Stimulated activated naive CD8-positive, alpha-beta T cell treated with anti-CD3 and anti-CD28 coated beads, Interleukin-15, Interleukin-2, amounts not matched to agents 100 ng/mL and 50 ng/mL, for 24 hours (primary cell): ENCODE results near the gene CLDN15.
A peak's percentile ranks its signal among the peaks of the same experiment; 100 is the strongest.
"Not testable (repeated sequence)": the region's sequence is repeated elsewhere in the genome, so short reads cannot be mapped to it uniquely, and the experiment has no call there.

Source experiments
- H3K27ac Mint-ChIP-seq: one replicate; pipeline ENCODE4 v1.8.0; 2021; ENCODE audit warnings: mild to moderate bottlenecking, mixed read lengths
- H3K27me3 Mint-ChIP-seq: one replicate; pipeline ENCODE4 v1.8.0; 2021; ENCODE audit warnings: mixed read lengths
- H3K36me3 Mint-ChIP-seq: one replicate; pipeline ENCODE4 v1.8.0; 2021; ENCODE audit warnings: low read depth, mixed read lengths
- H3K4me1 Mint-ChIP-seq: one replicate; pipeline ENCODE4 v1.8.0; 2021; ENCODE audit warnings: low read depth, mixed read lengths
- H3K4me3 Mint-ChIP-seq: one replicate; pipeline ENCODE4 v1.8.0; 2021; ENCODE audit warnings: mild to moderate bottlenecking, mixed read lengths
- H3K9me3 Mint-ChIP-seq: one replicate; pipeline ENCODE4 v1.8.0; 2021; ENCODE audit warnings: mixed read lengths

CLDN15 gene

GRCh38 chr7:101253199-101253598 is 15.6 kb upstream of the CLDN15 start:
- H3K9me3 Mint-ChIP-seq, H3K27me3 Mint-ChIP-seq, H3K27ac Mint-ChIP-seq: not testable (repeated sequence)
- peaks cover 23% of the 10 kb centered on the region for H3K36me3 Mint-ChIP-seq
- H3K4me3 Mint-ChIP-seq: peak overlapping the region; percentile 100
- peaks cover 31% of the 10 kb centered on the region for H3K4me1 Mint-ChIP-seq

- H3K4me1 Mint-ChIP-seq: peaks cover 38% of the 10 kb centered on the region
- peak overlapping the region; percentile 99 for H3K27ac Mint-ChIP-seq
- peak overlapping the region; percentile 100 for H3K4me3 Mint-ChIP-seq
- peaks cover 26% of the 10 kb centered on the region for H3K36me3 Mint-ChIP-seq
- H3K9me3 Mint-ChIP-seq: no peaks in the 10 kb centered on the region
- no peaks in the 10 kb centered on the region for H3K27me3 Mint-ChIP-seq
These were observed 14.5 kb upstream of the CLDN15 start for GRCh38 chr7:101251871-101252659.

GRCh38 chr7:101250324-101250723 is 12.7 kb upstream of the CLDN15 start:
- Mint-ChIP-seq H3K9me3 (no peaks in the 10 kb centered on the region), H3K27ac (peak overlapping the region; percentile 53), H3K27me3 (no peaks in the 10 kb centered on the region), H3K4me3 (peak overlapping the region; percentile 100), H3K4me1 (peaks cover 49% of the 10 kb centered on the region), H3K36me3 (peaks cover 33% of the 10 kb centered on the region)

DNA sequence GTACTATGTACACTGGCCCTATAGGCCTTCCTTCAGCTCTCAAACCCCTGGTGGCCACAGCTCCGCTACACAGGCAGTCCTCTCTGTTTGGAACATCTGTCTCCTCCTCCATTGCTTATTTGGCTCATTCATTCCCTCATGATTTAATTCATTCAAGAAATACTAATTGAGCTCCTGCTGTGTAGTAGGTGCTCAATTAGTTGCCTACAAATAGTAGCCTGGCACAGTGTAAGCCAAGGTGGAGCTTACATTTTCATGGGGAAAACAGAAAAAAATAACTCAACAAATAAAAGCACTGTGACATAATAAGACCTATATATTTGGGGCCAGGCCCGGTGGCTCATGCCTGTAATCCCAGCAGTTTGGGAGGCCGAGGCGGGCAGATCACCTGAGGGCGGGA is 10.7 kb upstream of the CLDN15 start:
- H3K27ac Mint-ChIP-seq: no peak overlapping the region
- no peaks in the 10 kb centered on the region for H3K27me3 Mint-ChIP-seq
- H3K4me3 Mint-ChIP-seq: no peak overlapping the region
- no peaks in the 10 kb centered on the region for H3K9me3 Mint-ChIP-seq
- peaks cover 45% of the 10 kb centered on the region for H3K36me3 Mint-ChIP-seq
- peaks cover 65% of the 10 kb centered on the region for H3K4me1 Mint-ChIP-seq

- no peaks in the 10 kb centered on the region for H3K9me3 Mint-ChIP-seq
- H3K36me3 Mint-ChIP-seq: peaks cover 36% of the 10 kb centered on the region
- peak overlapping the region; percentile 98 for H3K27ac Mint-ChIP-seq
- no peaks in the 10 kb centered on the region for H3K27me3 Mint-ChIP-seq
- peak overlapping the region; percentile 99 for H3K4me3 Mint-ChIP-seq
- H3K4me1 Mint-ChIP-seq: peaks cover 47% of the 10 kb centered on the region
These were observed 7.6 kb upstream of the CLDN15 start for GRCh38 chr7:101245147-101245668.

DNA sequence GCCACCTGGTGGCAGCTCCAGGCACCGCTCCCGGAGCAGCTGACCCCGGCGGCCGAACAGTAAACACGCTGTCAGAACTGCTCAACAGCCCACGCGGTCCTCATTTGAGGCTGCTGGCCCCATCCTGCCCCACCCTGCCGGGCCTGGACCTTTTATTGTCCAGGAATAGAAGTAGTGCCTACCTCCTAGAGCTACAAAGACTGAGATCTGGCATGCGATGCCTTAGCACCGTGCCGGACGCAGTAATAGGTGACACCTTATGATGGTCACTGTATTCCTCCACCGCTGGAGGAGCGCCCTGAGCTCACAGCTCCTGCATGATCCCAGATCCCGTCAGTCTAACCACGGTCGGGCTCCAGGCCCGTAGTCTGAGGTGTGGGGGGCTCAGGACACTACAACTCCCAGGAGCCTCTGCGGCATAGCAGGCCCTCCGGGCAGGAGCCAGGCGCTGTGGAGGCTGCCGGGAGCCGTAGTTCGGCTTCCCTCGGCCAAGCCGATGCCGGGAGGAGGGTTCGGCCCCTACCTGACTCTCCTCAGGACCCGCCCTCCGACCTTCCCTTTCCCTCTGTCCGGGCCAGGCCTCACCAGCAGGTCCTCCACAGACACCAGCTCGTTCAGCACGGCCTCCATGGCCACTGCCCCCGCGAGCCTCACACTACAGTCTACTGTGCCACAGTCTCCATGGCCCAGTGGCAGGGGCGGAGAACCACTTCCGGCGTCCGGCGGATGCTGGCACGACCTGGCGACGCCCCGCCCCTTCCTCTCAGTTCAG is 7.0 kb upstream of the CLDN15 start, which contains the start of gene FIS1:
FIS1 (minus strand) TSS at position 707 of the 772 bp plus-strand sequence; CDS start at position 630, 77 bp downstream.
- Mint-ChIP-seq H3K36me3 (peaks cover 32% of the 10 kb centered on the region), H3K27me3 (no peaks in the 10 kb centered on the region), H3K9me3 (no peaks in the 10 kb centered on the region), H3K4me3 (peak within 1 kb of the TSS; percentile 99), H3K4me1 (peaks cover 43% of the 10 kb centered on the region), H3K27ac (peak within 1 kb of the TSS; percentile 98)

GRCh38 chr7:101243646-101244374 is 6.2 kb upstream of the CLDN15 start:
- no peaks in the 10 kb centered on the region for H3K9me3 Mint-ChIP-seq
- peak overlapping the region; percentile 99 for H3K4me3 Mint-ChIP-seq
- peak overlapping the region; percentile 98 for H3K27ac Mint-ChIP-seq
- H3K36me3 Mint-ChIP-seq: peaks cover 29% of the 10 kb centered on the region
- H3K4me1 Mint-ChIP-seq: peaks cover 40% of the 10 kb centered on the region
- no peaks in the 10 kb centered on the region for H3K27me3 Mint-ChIP-seq

DNA sequence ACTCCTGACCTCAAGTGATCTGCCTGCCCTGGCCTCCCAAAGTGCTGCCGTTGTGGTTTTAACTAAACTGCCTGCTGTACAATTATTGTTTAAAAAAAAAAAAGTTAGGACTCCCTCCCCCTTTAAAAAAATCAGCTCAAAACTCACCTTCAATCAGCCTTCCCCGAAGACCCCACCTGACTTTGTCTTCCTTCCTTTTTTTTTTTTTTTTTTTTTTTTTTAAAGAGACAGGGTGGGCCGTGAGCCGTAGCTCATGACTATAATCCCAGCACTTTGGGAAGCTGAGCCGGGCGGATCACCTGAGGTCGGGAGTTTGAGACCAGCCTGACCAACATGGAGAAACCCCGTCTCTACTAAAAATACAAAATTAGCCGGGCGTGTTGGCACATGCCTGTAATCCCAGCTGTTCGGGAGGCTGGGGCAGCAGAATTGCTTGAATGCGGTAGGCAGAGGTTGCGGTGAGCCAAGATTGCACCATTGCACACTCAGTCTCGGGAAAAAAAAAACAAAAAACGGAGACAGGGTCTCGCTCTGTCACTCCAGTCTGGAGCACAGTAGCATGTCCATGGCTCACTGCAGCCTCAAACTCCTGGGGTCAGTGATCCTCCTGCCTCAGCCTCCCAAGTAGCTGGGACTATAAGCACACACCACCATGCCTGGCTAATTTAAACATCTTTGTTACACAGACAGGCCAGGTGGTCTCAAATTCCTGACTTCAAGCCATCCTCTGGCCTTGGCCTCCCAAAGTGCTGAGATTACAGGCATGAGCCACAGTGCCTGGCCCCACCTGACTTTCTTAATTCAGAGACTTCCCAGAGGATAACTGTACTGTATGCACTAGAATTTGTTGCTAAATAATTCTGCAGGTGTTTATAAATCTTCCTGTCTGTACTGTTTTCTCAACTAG is 4.1 kb upstream of the CLDN15 start:
- H3K27me3 Mint-ChIP-seq: no peaks in the 10 kb centered on the region
- H3K4me3 Mint-ChIP-seq: no peak overlapping the region
- H3K27ac Mint-ChIP-seq: no peak overlapping the region
- peaks cover 24% of the 10 kb centered on the region for H3K36me3 Mint-ChIP-seq
- peaks cover 30% of the 10 kb centered on the region for H3K4me1 Mint-ChIP-seq
- H3K9me3 Mint-ChIP-seq: no peaks in the 10 kb centered on the region

DNA sequence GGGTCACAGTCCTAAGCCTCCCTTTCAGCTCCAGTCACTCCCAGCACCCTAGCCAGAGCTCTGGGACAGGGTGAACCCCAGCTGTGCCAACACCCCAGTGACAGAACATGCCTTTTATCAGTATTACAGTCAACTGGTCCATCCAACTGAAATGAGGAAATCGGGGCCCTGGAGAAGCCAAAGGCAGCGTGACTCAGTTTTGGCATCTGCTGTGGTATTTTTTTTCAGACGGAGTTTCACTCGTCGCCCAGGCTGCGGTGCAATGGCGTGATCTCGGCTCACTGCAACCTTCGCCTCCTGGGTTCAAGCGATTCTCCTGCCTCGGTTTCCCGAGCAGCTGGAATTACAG is 3.4 kb upstream of the CLDN15 start:
- no peak overlapping the region for H3K4me3 Mint-ChIP-seq
- no peaks in the 10 kb centered on the region for H3K9me3 Mint-ChIP-seq
- H3K4me1 Mint-ChIP-seq: peaks cover 28% of the 10 kb centered on the region
- peaks cover 23% of the 10 kb centered on the region for H3K36me3 Mint-ChIP-seq
- no peaks in the 10 kb centered on the region for H3K27me3 Mint-ChIP-seq
- no peak overlapping the region for H3K27ac Mint-ChIP-seq

DNA sequence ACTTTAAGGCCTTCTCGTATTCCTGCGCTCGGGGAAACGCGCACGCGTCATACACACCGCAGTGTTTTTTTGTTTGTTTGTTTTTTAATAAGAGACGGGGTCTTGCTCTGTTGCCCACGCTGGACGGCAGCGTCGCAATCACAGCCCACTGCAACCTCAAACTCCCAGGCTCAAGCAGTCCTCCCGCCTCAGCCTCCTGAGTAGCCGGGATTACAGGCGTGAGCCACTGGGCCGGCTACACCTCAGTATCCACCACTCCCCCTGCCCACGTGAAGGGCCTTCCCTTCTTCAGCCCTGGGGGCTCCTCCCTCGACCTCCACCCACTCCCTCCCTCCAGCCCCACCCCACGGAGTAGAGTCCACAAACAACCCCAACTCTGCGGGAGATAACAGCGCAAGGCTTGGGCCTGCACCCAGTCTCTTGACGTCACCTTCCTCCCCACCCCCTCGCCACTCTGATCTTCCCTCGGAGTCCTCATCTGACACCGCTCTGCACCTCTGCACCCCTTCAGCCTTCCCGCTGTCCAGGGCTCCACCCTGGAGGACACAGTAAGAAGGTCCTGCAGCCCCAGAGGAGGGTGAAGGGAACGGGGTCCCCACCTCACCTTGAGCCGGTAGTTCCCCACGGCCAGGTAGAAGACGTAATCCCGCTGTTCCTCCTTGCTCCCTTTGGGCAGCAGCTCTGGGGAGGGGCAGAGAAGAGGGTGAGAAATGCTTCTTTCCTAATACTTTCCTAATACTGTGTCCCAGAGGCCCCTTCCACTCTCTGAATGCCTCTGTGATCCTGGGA is 2.8 kb upstream of the CLDN15 start:
- Mint-ChIP-seq H3K27ac (no peak overlapping the region), H3K4me1 (peaks cover 22% of the 10 kb centered on the region), H3K27me3 (no peaks in the 10 kb centered on the region), H3K4me3 (no peak overlapping the region), H3K36me3 (peaks cover 18% of the 10 kb centered on the region), H3K9me3 (no peaks in the 10 kb centered on the region)

GRCh38 chr7:101239951-101240220 is 2.3 kb upstream of the CLDN15 start:
- Mint-ChIP-seq H3K27me3 (no peaks in the 10 kb centered on the region), H3K36me3 (peaks cover 14% of the 10 kb centered on the region), H3K27ac (no peak overlapping the region)

DNA sequence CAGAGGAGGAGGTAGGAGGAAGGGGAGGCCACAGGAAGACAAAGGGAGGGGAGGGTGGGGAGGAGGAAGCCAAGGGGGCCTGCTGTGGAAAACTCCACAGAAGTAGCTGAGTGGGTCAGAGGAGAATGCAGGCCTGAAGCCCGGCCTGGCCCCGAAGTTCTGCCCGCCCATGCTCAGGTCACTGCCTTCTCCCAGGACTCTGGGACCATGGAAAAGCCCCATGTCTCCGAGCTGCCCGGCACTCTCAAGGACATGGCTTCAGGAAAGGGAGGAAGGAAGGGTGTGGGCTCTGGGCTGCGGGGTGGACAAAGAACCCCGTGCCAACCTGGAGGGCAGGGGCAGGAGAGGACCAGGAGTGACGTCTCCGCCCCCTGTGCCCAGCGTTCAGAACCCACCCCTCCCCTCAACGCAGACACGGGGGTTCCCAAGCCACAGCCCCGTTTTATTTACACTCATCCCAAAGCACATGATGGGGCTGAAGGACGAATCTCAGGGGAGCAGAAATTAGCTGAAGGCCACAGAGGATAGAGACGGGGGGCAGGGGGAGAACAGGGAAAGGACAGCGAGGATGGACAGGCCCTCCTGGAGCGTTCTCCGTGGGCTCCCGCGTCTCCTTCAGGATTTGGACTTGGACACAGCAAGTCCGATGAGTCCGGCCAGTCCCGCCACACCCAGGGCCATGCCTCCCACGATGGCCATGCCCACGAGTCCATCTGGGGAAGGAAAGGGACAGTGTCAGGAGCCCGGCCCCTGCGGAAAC is 1.8 kb upstream of the CLDN15 start:
- Mint-ChIP-seq H3K9me3 (no peaks in the 10 kb centered on the region), H3K27ac (no peak overlapping the region), H3K4me3 (no peak overlapping the region), H3K27me3 (no peaks in the 10 kb centered on the region), H3K4me1 (peaks cover 15% of the 10 kb centered on the region), H3K36me3 (peaks cover 12% of the 10 kb centered on the region)

More at GRCh38 chr7:101239951-101240220, 2.3 kb upstream of the CLDN15 start:
- Mint-ChIP-seq H3K4me3 (no peak overlapping the region), H3K4me1 (peaks cover 16% of the 10 kb centered on the region), H3K9me3 (no peaks in the 10 kb centered on the region)
